Measurements from ENCODE around the gene RACGAP1.

RACGAP1 gene

DNA sequence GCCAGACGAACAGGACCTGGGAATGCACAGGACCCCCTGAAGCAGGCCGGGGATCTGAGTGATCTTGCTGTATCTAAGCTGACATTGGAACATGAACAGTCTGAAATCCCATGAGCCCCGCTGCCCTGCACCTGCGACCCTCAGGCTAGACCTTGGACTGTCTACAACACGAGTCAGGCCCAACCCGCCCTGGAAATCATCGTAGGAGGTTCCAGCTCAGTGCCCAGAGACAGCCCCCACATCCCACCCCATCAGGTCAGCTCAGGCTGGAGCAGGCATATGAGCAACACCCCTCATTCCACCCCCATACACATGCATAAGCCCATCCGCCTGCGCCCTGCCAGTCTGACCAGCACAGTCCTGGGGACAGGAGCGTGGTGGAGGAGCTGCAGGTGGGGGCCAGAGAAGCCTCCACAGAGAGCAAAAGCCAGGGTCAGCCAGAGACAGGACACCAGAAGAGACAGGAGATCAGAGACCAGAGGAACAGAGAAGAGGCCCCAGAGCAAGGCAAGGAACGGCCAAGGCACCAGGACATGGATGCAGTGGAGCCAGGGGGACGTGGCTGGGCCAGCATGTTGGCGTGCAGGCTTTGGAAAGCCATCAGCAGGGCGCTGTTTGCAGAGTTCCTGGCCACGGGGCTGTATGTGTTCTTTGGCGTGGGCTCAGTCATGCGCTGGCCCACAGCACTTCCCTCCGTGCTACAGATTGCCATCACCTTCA lies 52.5 kb downstream of the RACGAP1 start, which contains the start of gene AQP6:
Gene AQP6 (plus strand): TSS at position 307 of the 720 bp plus-strand sequence. CDS start 227 bp downstream, at position 534.
- H3K23ac ChIP-seq (ENCODE audit: low read length), result no peak within 1 kb of the TSS
- H3K56ac ChIP-seq (ENCODE audit: low read length), result no peak within 1 kb of the TSS
- H3K79me2 ChIP-seq (ENCODE audit: control insufficient read depth, insufficient read depth, low read length), result no peaks in the 10 kb centered on the region
- no peak within 1 kb of the TSS for H3K4me2 ChIP-seq (ENCODE audit: low read length)
- H3K4me3 ChIP-seq (ENCODE audit: low read length), result no peak within 1 kb of the TSS
- H2AK5ac ChIP-seq (ENCODE audit: low read length), result no peak within 1 kb of the TSS
- H3K36me3 ChIP-seq (ENCODE audit: control insufficient read depth, insufficient read depth, low read length), result no peaks in the 10 kb centered on the region
- H4K8ac ChIP-seq (ENCODE audit: low read depth, low read length), result no peak within 1 kb of the TSS
- no peak within 1 kb of the TSS for H4K5ac ChIP-seq (ENCODE audit: low read length)
- H2BK5ac ChIP-seq (ENCODE audit: low read length), result no peak within 1 kb of the TSS
- no peak within 1 kb of the TSS for H2BK120ac ChIP-seq (ENCODE audit: low read depth, low read length)
- H3K4me1 ChIP-seq (ENCODE audit: control insufficient read depth, low read depth, low read length), result peaks cover 3% of the 10 kb centered on the region
- no peak within 1 kb of the TSS for H2BK15ac ChIP-seq (replicated peaks; ENCODE audit: low read depth)
- no peaks in the 10 kb centered on the region for H3K79me1 ChIP-seq (ENCODE audit: low read length)
- H3K27ac ChIP-seq (ENCODE audit: low read depth, low read length), result no peak within 1 kb of the TSS
- H3K18ac ChIP-seq (ENCODE audit: low read length), result no peak within 1 kb of the TSS
- H3K27me3 ChIP-seq (ENCODE audit: insufficient read depth, low read length, poor library complexity), result no peaks in the 10 kb centered on the region
- H3K9ac ChIP-seq (ENCODE audit: low read length), result no peak within 1 kb of the TSS
- no CpG with 5 or more reads among the region's 18 CpGs for WGBS (ENCODE audit: extremely low coverage, insufficient coverage, low lambda C conversion rate)
- no peak for DNase-seq
- H3K4ac ChIP-seq (ENCODE audit: low read depth, low read length), result no peak within 1 kb of the TSS

DNA sequence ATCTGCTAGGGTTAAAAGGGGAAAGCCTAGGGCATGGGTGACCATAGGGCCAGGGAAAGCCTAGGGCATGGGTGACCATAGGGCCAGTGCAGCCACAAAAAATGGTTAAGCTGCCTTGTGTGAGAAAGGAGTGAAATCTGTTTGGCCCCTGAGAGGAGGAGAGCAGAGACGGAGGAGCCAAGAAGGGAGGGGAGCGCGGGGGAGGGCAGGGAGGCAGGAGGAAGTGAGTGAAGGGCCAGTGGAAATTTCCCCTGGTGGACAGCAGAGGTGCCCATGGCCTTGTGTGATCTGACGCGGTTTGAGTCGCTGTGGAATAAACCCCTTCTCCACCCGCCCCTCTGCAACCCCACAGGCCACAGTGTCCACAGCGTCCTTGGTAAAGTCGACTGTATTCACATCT lies 53.2 kb downstream of the RACGAP1 start:
- H3K18ac ChIP-seq (ENCODE audit: low read length), result no peak overlapping the region
- no peak overlapping the region for H3K27ac ChIP-seq (ENCODE audit: low read depth, low read length)
- no peak overlapping the region for H4K8ac ChIP-seq (ENCODE audit: low read depth, low read length)
- WGBS (ENCODE audit: extremely low coverage, insufficient coverage, low lambda C conversion rate), result no CpG with 5 or more reads among the region's 9 CpGs
- no peak overlapping the region for H3K56ac ChIP-seq (ENCODE audit: low read length)
- no peak overlapping the region for H3K4me3 ChIP-seq (ENCODE audit: low read length)
- no peaks in the 10 kb centered on the region for H3K27me3 ChIP-seq (ENCODE audit: insufficient read depth, low read length, poor library complexity)
- peaks cover 3% of the 10 kb centered on the region for H3K4me1 ChIP-seq (ENCODE audit: control insufficient read depth, low read depth, low read length)
- no peak for DNase-seq
- no peak overlapping the region for H3K23ac ChIP-seq (ENCODE audit: low read length)
- H2BK15ac ChIP-seq (replicated peaks; ENCODE audit: low read depth), result no peak overlapping the region
- H3K4ac ChIP-seq (ENCODE audit: low read depth, low read length), result no peak overlapping the region
- no peaks in the 10 kb centered on the region for H3K36me3 ChIP-seq (ENCODE audit: control insufficient read depth, insufficient read depth, low read length)
- H2AK5ac ChIP-seq (ENCODE audit: low read length), result no peak overlapping the region
- no peak overlapping the region for H3K9ac ChIP-seq (ENCODE audit: low read length)
- H2BK120ac ChIP-seq (ENCODE audit: low read depth, low read length), result no peak overlapping the region
- H2BK5ac ChIP-seq (ENCODE audit: low read length), result no peak overlapping the region
- H3K79me2 ChIP-seq (ENCODE audit: control insufficient read depth, insufficient read depth, low read length), result no peaks in the 10 kb centered on the region
- H4K5ac ChIP-seq (ENCODE audit: low read length), result no peak overlapping the region
- H3K4me2 ChIP-seq (ENCODE audit: low read length), result no peak overlapping the region
- no peaks in the 10 kb centered on the region for H3K79me1 ChIP-seq (ENCODE audit: low read length)

DNA sequence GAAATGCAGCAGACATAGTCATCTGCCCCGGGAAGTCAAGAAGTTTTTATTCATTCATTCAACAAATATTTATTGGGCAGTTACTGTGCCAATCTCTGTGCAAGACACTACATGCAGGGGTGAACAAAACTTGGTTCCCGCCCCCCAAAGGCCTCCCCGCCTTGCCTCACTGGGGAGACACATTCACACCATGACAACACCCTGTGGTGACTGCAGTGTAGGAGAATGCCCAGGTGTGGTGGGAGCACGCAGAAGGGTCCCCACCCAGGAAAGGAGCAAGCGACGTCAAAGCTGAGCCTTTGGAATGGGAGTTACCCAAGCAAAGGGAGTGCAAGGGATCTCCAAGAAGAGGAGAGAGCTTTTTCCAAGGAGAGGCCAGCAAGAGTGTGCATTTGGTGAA lies 54.2 kb downstream of the RACGAP1 start:
- Histone ChIP-seq H4K8ac (ENCODE audit: low read depth, low read length) (no peak overlapping the region), H2BK120ac (ENCODE audit: low read depth, low read length) (no peak overlapping the region), H3K56ac (ENCODE audit: low read length) (no peak overlapping the region), H3K79me2 (ENCODE audit: control insufficient read depth, insufficient read depth, low read length) (no peaks in the 10 kb centered on the region), H3K9ac (ENCODE audit: low read length) (no peak overlapping the region), H2BK5ac (ENCODE audit: low read length) (no peak overlapping the region), H3K4me3 (ENCODE audit: low read length) (no peak overlapping the region), H3K4ac (ENCODE audit: low read depth, low read length) (no peak overlapping the region), H3K18ac (ENCODE audit: low read length) (no peak overlapping the region), H2BK15ac (replicated peaks; ENCODE audit: low read depth) (no peak overlapping the region), H4K5ac (ENCODE audit: low read length) (no peak overlapping the region), H3K4me1 (ENCODE audit: control insufficient read depth, low read depth, low read length) (peaks cover 3% of the 10 kb centered on the region), H3K4me2 (ENCODE audit: low read length) (no peak overlapping the region), H3K36me3 (ENCODE audit: control insufficient read depth, insufficient read depth, low read length) (no peaks in the 10 kb centered on the region), H3K79me1 (ENCODE audit: low read length) (no peaks in the 10 kb centered on the region), H3K23ac (ENCODE audit: low read length) (no peak overlapping the region), H2AK5ac (ENCODE audit: low read length) (no peak overlapping the region), H3K27ac (ENCODE audit: low read depth, low read length) (no peak overlapping the region), H3K27me3 (ENCODE audit: insufficient read depth, low read length, poor library complexity) (no peaks in the 10 kb centered on the region)
- no CpG with 5 or more reads among the region's 6 CpGs for WGBS (ENCODE audit: extremely low coverage, insufficient coverage, low lambda C conversion rate)
- no peak for DNase-seq

DNA sequence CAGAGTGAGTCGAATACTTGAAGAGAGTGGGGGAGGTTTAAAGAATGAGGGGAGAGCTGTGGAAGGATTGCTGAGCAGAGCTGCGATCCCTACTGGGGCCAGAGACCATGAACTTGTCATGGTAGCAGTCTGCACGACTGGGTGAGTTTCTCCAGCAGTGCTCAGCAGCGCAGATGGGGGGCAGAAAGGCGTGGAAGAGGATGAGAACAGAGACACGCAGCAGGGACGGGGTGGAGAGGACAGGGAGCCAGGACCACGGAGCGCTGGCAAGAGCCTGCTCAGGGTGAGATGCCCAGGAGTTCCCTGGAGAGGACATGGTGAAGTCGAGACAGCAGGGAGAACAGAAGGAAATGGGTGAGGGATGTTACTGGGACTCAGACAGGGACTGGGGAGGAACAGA lies 54.6 kb downstream of the RACGAP1 start:
- H3K36me3 ChIP-seq (ENCODE audit: control insufficient read depth, insufficient read depth, low read length), result no peaks in the 10 kb centered on the region
- H3K23ac ChIP-seq (ENCODE audit: low read length), result no peak overlapping the region
- H3K18ac ChIP-seq (ENCODE audit: low read length), result no peak overlapping the region
- no peak overlapping the region for H3K56ac ChIP-seq (ENCODE audit: low read length)
- H3K9ac ChIP-seq (ENCODE audit: low read length), result no peak overlapping the region
- no peak overlapping the region for H2BK120ac ChIP-seq (ENCODE audit: low read depth, low read length)
- H3K4me1 ChIP-seq (ENCODE audit: control insufficient read depth, low read depth, low read length), result peaks cover 3% of the 10 kb centered on the region
- no peaks in the 10 kb centered on the region for H3K79me2 ChIP-seq (ENCODE audit: control insufficient read depth, insufficient read depth, low read length)
- no CpG with 5 or more reads among the region's 10 CpGs for WGBS (ENCODE audit: extremely low coverage, insufficient coverage, low lambda C conversion rate)
- no peak overlapping the region for H4K5ac ChIP-seq (ENCODE audit: low read length)
- H3K4me3 ChIP-seq (ENCODE audit: low read length), result no peak overlapping the region
- no peak for DNase-seq
- no peak overlapping the region for H2BK5ac ChIP-seq (ENCODE audit: low read length)
- H2AK5ac ChIP-seq (ENCODE audit: low read length), result no peak overlapping the region
- no peaks in the 10 kb centered on the region for H3K79me1 ChIP-seq (ENCODE audit: low read length)
- H3K4ac ChIP-seq (ENCODE audit: low read depth, low read length), result no peak overlapping the region
- no peak overlapping the region for H3K4me2 ChIP-seq (ENCODE audit: low read length)
- no peak overlapping the region for H4K8ac ChIP-seq (ENCODE audit: low read depth, low read length)
- H3K27ac ChIP-seq (ENCODE audit: low read depth, low read length), result no peak overlapping the region
- no peaks in the 10 kb centered on the region for H3K27me3 ChIP-seq (ENCODE audit: insufficient read depth, low read length, poor library complexity)
- H2BK15ac ChIP-seq (replicated peaks; ENCODE audit: low read depth), result no peak overlapping the region

DNA sequence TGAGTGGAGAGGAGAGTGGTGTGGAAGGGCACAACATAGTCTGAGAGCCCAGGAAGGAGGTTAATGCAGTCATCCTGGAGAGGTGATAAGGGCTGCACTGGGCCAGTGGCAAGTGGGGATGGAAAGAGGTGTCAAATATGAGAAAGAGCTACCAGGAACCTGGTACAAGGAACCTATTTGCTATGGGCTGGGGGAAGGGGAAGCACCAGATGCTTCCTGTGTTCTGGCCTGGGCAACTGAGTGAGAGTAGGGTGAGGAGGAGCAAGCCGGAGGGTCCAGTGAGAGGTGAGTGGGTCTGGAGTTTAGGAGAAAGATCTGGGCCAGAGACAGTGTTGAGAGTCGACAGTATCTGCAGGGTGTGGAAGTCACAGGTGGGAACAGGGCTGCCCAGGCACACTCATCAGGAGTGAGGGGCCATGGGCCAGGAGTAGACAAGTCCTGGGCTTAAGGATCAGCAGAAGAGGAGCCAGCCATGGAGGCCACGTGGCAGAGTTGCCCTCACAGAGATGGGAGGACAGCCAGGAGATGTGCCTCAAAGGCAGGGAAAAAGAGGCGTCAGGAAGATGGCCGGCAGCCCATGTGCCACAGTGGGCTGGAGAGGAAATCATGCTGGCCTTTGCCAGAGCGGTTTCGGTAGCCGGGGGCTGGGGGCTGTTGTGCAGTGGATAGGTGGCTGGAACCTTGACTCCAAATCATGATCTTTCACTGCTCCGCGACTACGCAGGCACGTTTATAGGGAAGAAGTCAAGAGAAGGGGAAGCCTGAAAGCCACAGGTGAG lies 55.5 kb downstream of the RACGAP1 start:
- Histone ChIP-seq H3K4me3 (ENCODE audit: low read length) (no peak overlapping the region), H3K4me1 (ENCODE audit: control insufficient read depth, low read depth, low read length) (peaks cover 3% of the 10 kb centered on the region), H2AK5ac (ENCODE audit: low read length) (no peak overlapping the region), H3K4ac (ENCODE audit: low read depth, low read length) (no peak overlapping the region), H4K8ac (ENCODE audit: low read depth, low read length) (no peak overlapping the region), H3K27ac (ENCODE audit: low read depth, low read length) (no peak overlapping the region), H2BK5ac (ENCODE audit: low read length) (no peak overlapping the region), H4K5ac (ENCODE audit: low read length) (no peak overlapping the region), H3K9ac (ENCODE audit: low read length) (no peak overlapping the region), H3K18ac (ENCODE audit: low read length) (no peak overlapping the region), H3K56ac (ENCODE audit: low read length) (no peak overlapping the region), H2BK120ac (ENCODE audit: low read depth, low read length) (no peak overlapping the region), H3K27me3 (ENCODE audit: insufficient read depth, low read length, poor library complexity) (no peaks in the 10 kb centered on the region), H3K23ac (ENCODE audit: low read length) (no peak overlapping the region), H2BK15ac (replicated peaks; ENCODE audit: low read depth) (no peak overlapping the region), H3K79me2 (ENCODE audit: control insufficient read depth, insufficient read depth, low read length) (no peaks in the 10 kb centered on the region), H3K79me1 (ENCODE audit: low read length) (no peaks in the 10 kb centered on the region), H3K36me3 (ENCODE audit: control insufficient read depth, insufficient read depth, low read length) (no peaks in the 10 kb centered on the region), H3K4me2 (ENCODE audit: low read length) (no peak overlapping the region)
- WGBS (ENCODE audit: extremely low coverage, insufficient coverage, low lambda C conversion rate), result no CpG with 5 or more reads among the region's 12 CpGs
- no peak for DNase-seq

All from mesendoderm (in vitro differentiated cells).